GM23338 (cell line): ENCODE measurements around the gene ZC4H2. TPM values are rescaled to one million over a fixed set of nuclear protein-coding genes. Genes with fewer than 3 reads are reported as not detected.

Source experiments
- ATAC-seq: fragments of 200-7000 bp; cut with Tn5 transposase; 3 replicates; pipeline ENCODE4 v1.9.1; 2020
- DNase-seq: peaks from one replicate; pipeline ENCODE4 v3.0.0-alpha.2; 2015; ENCODE audit warnings: low spot score
- H2AFZ ChIP-seq: fragments of 200-600 bp; sonication (generic); 2 replicates; pipeline ENCODE4 v1.8.0; 2016; ENCODE audit warnings: antibody characterized with exemption, mild to moderate bottlenecking, moderate library complexity
- H3F3A ChIP-seq: fragments of 200-600 bp; sonication (generic); replicated peaks from 2 replicates; pipeline ENCODE4 v1.8.0; 2017; ENCODE audit warnings: antibody characterized with exemption, mixed run types, low read depth
- H3K27ac ChIP-seq: fragments of 200-600 bp; sonication (generic); 2 replicates; pipeline ENCODE4 v1.6.1; 2016; ENCODE audit warnings: low read depth
- H3K27me3 ChIP-seq: fragments of 200-600 bp; sonication (generic); 2 replicates; pipeline ENCODE4 v1.8.0; 2016; ENCODE audit warnings: mild to moderate bottlenecking, mixed run types, moderate library complexity; ENCODE audit not compliant: insufficient read depth
- H3K36me3 ChIP-seq: fragments of 200-600 bp; sonication (generic); 2 replicates; pipeline ENCODE4 v1.8.0; 2016; ENCODE audit warnings: mild to moderate bottlenecking; ENCODE audit not compliant: insufficient read depth
- H3K4me1 ChIP-seq: fragments of 200-600 bp; sonication (generic); 2 replicates; pipeline ENCODE4 v1.8.0; 2016; ENCODE audit warnings: mild to moderate bottlenecking, moderate library complexity; ENCODE audit not compliant: insufficient read depth
- H3K4me2 ChIP-seq: fragments of 200-600 bp; sonication (generic); 2 replicates; pipeline ENCODE4 v1.7.1; 2017; ENCODE audit warnings: mixed run types
- H3K4me3 ChIP-seq: fragments of 200-600 bp; sonication (generic); 2 replicates; pipeline ENCODE4 v1.6.1; 2016; ENCODE audit warnings: mixed run types
- H3K79me2 ChIP-seq: fragments of 200-600 bp; sonication (generic); replicated peaks from 2 replicates; pipeline ENCODE4 v1.8.0; 2017; ENCODE audit warnings: mild to moderate bottlenecking; ENCODE audit not compliant: insufficient read depth
- H3K9me2 ChIP-seq: fragments of 200-600 bp; sonication (generic); 2 replicates; pipeline ENCODE4 v1.8.0; 2017; ENCODE audit not compliant: insufficient read depth
- H4K20me1 ChIP-seq: fragments of 200-600 bp; sonication (generic); replicated peaks from 2 replicates; pipeline ENCODE4 v1.8.0; 2017; ENCODE audit warnings: mild to moderate bottlenecking; ENCODE audit not compliant: insufficient read depth
- H3K27ac Mint-ChIP-seq: 2 replicates; pipeline ENCODE4 v1.8.0; 2020; ENCODE audit warnings: inconsistent platforms, mild to moderate bottlenecking, moderate library complexity, mixed read lengths
- H3K27me3 Mint-ChIP-seq: 3 replicates; pipeline ENCODE4 v1.8.0; 2022; ENCODE audit warnings: low read depth, mild to moderate bottlenecking, moderate library complexity, mixed read lengths, inconsistent platforms; ENCODE audit not compliant: insufficient read depth, poor library complexity
- H3K36me3 Mint-ChIP-seq: 3 replicates; pipeline ENCODE4 v1.8.0; 2021; ENCODE audit warnings: low read depth, mild to moderate bottlenecking, inconsistent platforms, moderate library complexity, mixed read lengths
- H3K4me1 Mint-ChIP-seq: 3 replicates; pipeline ENCODE4 v1.8.0; 2020; ENCODE audit warnings: mild to moderate bottlenecking, inconsistent platforms, mixed read lengths
- H3K4me3 Mint-ChIP-seq: 3 replicates; pipeline ENCODE4 v1.8.0; 2021; ENCODE audit warnings: moderate library complexity, mild to moderate bottlenecking, inconsistent platforms, mixed read lengths
- H3K9me3 Mint-ChIP-seq: 3 replicates; pipeline ENCODE4 v1.8.0; 2020; ENCODE audit warnings: moderate library complexity, mild to moderate bottlenecking, inconsistent platforms, mixed read lengths
- CREB1 ChIP-seq: fragments of 250-450 bp; sonication (Bioruptor Pico); IDR thresholded peaks from 2 replicates; pipeline ENCODE4 v1.5.0; 2020; ENCODE audit warnings: low read depth, mild to moderate bottlenecking, moderate library complexity
- EZH2 ChIP-seq: fragments of 200-600 bp; sonication (generic); IDR thresholded peaks from one replicate; pipeline ENCODE4 v1.8.0; 2017; ENCODE audit warnings: antibody characterized with exemption, mild to moderate bottlenecking, low read depth; ENCODE audit not compliant: unreplicated experiment
- EZH2phosphoT487 ChIP-seq: fragments of 200-600 bp; sonication (generic); IDR thresholded peaks from one replicate; pipeline ENCODE4 v1.8.1; 2018; ENCODE audit warnings: antibody characterized with exemption; ENCODE audit not compliant: unreplicated experiment
- JUNB ChIP-seq: IDR thresholded peaks from one replicate; pipeline ENCODE4 v1.6.1; 2016; ENCODE audit warnings: antibody characterized with exemption; ENCODE audit not compliant: unreplicated experiment
- NANOG ChIP-seq: IDR thresholded peaks from 2 replicates; pipeline ENCODE4 v1.6.1; 2016; ENCODE audit warnings: antibody characterized with exemption, borderline replicate concordance
- POLR2AphosphoS5 ChIP-seq: IDR thresholded peaks from 2 replicates; pipeline ENCODE4 v1.6.1; 2016; ENCODE audit warnings: antibody characterized with exemption, low read depth
- STAT1 ChIP-seq: IDR thresholded peaks from one replicate; pipeline ENCODE4 v1.6.1; 2016; ENCODE audit warnings: antibody characterized with exemption; ENCODE audit not compliant: unreplicated experiment
- ZNF114 ChIP-seq: fragments of 250-450 bp; sonication (Bioruptor Pico); IDR thresholded peaks from 2 replicates; pipeline ENCODE4 v1.5.0; 2020; ENCODE audit warnings: mild to moderate bottlenecking, moderate library complexity
- ZNF331 ChIP-seq: fragments of 250-450 bp; sonication (Bioruptor Pico); IDR thresholded peaks from 2 replicates; pipeline ENCODE4 v1.5.0; 2020; ENCODE audit warnings: low read depth, mild to moderate bottlenecking, moderate library complexity
- polyA plus RNA-seq: library from polyadenylated mRNA; unstranded; fragments of >200 nt; fragmentation: Nextera tagmentation; extraction: Ambion mirVana; gene quantifications from 2 replicates; pipeline ENCODE4 v1.2.1, GENCODE V29; 2016
- total RNA-seq: library from RNA; depleted of rRNA; stranded (reverse); fragments of >200 nt; shearing (Covaris generic); gene quantifications from 2 replicates; pipeline ENCODE4 v1.2.3, GENCODE V29; 2014
- TF ChIP-seq, protein P1 (sequence below): IDR thresholded peaks from one replicate; pipeline ENCODE4 v1.6.1; 2018; ENCODE audit warnings: antibody characterized with exemption; ENCODE audit not compliant: unreplicated experiment
- TF ChIP-seq, protein P2 (sequence below): fragments of 250-450 bp; sonication (Bioruptor Pico); IDR thresholded peaks from 2 replicates; pipeline ENCODE4 v1.5.0; 2020; ENCODE audit warnings: mild to moderate bottlenecking, moderate library complexity
- TF ChIP-seq, protein P3 (sequence below), 2 experiments: fragments of 200-600 bp in 1 of 2; sonication (generic) in 1 of 2; conservative IDR thresholded peaks; 2 replicates each; pipeline versions ENCODE4 v1.5.1 to v1.6.1; 2016 to 2017; ENCODE audit warnings: antibody characterized with exemption in 2 of 2, low read depth in 2 of 2, mild to moderate bottlenecking in 2 of 2, moderate library complexity in 1 of 2
- TF ChIP-seq, protein P4 (sequence below): IDR thresholded peaks from 2 replicates; pipeline ENCODE4 v1.6.1; 2016; ENCODE audit warnings: antibody characterized with exemption

The ZC4H2 gene
- total and polyA plus RNA-seq, 2 experiments from 2014 or later: 17.4 to 28.3 TPM

DNA sequence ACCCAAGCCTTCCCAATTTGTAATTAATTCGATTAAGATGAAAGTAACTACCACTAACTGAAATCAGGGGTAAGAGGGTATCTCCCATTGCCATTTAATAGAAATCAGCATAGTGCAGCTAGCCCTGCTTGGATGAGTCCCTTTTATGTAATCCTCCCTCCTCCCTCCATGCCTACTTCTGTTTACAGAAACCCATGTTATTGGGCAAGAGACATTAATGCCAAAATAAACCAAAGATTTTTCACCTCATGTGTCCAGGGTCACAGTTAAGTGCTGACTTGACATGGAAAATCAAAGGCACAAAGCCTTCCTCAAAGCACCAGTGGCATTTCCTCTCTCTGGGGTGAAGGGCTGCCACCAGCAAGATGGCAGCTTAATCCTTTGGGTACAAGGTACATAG lies 50.8 kb downstream of the ZC4H2 start:
- H3K4me1 Mint-ChIP-seq: no peaks in the 10 kb centered on the region
- no peak overlapping the region for H2AFZ ChIP-seq
- H3F3A ChIP-seq: no peaks in the 10 kb centered on the region
- ATAC-seq: no peak
- no peaks in the 10 kb centered on the region for H3K79me2 ChIP-seq
- DNase-seq: no peak
- no peaks in the 10 kb centered on the region for H3K27me3 Mint-ChIP-seq
- H3K4me3 Mint-ChIP-seq: no peak overlapping the region
- H3K27me3 ChIP-seq: no peaks in the 10 kb centered on the region
- no peak overlapping the region for H3K27ac ChIP-seq
- H3K9me2 ChIP-seq: no peaks in the 10 kb centered on the region
- TF ChIP-seq NANOG (no peak), CREB1 (CRISPR knock-in tag) (no peak), JUNB (no peak), STAT1 (no peak), ZNF331 (CRISPR knock-in tag) (no peak), POLR2AphosphoS5 (no peak), EZH2 (no peak), EZH2phosphoT487 (no peak), ZNF114 (CRISPR knock-in tag) (no peak)
- TF ChIP-seq, protein P1, sequence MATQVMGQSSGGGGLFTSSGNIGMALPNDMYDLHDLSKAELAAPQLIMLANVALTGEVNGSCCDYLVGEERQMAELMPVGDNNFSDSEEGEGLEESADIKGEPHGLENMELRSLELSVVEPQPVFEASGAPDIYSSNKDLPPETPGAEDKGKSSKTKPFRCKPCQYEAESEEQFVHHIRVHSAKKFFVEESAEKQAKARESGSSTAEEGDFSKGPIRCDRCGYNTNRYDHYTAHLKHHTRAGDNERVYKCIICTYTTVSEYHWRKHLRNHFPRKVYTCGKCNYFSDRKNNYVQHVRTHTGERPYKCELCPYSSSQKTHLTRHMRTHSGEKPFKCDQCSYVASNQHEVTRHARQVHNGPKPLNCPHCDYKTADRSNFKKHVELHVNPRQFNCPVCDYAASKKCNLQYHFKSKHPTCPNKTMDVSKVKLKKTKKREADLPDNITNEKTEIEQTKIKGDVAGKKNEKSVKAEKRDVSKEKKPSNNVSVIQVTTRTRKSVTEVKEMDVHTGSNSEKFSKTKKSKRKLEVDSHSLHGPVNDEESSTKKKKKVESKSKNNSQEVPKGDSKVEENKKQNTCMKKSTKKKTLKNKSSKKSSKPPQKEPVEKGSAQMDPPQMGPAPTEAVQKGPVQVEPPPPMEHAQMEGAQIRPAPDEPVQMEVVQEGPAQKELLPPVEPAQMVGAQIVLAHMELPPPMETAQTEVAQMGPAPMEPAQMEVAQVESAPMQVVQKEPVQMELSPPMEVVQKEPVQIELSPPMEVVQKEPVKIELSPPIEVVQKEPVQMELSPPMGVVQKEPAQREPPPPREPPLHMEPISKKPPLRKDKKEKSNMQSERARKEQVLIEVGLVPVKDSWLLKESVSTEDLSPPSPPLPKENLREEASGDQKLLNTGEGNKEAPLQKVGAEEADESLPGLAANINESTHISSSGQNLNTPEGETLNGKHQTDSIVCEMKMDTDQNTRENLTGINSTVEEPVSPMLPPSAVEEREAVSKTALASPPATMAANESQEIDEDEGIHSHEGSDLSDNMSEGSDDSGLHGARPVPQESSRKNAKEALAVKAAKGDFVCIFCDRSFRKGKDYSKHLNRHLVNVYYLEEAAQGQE: no peak
- TF ChIP-seq, protein P2, sequence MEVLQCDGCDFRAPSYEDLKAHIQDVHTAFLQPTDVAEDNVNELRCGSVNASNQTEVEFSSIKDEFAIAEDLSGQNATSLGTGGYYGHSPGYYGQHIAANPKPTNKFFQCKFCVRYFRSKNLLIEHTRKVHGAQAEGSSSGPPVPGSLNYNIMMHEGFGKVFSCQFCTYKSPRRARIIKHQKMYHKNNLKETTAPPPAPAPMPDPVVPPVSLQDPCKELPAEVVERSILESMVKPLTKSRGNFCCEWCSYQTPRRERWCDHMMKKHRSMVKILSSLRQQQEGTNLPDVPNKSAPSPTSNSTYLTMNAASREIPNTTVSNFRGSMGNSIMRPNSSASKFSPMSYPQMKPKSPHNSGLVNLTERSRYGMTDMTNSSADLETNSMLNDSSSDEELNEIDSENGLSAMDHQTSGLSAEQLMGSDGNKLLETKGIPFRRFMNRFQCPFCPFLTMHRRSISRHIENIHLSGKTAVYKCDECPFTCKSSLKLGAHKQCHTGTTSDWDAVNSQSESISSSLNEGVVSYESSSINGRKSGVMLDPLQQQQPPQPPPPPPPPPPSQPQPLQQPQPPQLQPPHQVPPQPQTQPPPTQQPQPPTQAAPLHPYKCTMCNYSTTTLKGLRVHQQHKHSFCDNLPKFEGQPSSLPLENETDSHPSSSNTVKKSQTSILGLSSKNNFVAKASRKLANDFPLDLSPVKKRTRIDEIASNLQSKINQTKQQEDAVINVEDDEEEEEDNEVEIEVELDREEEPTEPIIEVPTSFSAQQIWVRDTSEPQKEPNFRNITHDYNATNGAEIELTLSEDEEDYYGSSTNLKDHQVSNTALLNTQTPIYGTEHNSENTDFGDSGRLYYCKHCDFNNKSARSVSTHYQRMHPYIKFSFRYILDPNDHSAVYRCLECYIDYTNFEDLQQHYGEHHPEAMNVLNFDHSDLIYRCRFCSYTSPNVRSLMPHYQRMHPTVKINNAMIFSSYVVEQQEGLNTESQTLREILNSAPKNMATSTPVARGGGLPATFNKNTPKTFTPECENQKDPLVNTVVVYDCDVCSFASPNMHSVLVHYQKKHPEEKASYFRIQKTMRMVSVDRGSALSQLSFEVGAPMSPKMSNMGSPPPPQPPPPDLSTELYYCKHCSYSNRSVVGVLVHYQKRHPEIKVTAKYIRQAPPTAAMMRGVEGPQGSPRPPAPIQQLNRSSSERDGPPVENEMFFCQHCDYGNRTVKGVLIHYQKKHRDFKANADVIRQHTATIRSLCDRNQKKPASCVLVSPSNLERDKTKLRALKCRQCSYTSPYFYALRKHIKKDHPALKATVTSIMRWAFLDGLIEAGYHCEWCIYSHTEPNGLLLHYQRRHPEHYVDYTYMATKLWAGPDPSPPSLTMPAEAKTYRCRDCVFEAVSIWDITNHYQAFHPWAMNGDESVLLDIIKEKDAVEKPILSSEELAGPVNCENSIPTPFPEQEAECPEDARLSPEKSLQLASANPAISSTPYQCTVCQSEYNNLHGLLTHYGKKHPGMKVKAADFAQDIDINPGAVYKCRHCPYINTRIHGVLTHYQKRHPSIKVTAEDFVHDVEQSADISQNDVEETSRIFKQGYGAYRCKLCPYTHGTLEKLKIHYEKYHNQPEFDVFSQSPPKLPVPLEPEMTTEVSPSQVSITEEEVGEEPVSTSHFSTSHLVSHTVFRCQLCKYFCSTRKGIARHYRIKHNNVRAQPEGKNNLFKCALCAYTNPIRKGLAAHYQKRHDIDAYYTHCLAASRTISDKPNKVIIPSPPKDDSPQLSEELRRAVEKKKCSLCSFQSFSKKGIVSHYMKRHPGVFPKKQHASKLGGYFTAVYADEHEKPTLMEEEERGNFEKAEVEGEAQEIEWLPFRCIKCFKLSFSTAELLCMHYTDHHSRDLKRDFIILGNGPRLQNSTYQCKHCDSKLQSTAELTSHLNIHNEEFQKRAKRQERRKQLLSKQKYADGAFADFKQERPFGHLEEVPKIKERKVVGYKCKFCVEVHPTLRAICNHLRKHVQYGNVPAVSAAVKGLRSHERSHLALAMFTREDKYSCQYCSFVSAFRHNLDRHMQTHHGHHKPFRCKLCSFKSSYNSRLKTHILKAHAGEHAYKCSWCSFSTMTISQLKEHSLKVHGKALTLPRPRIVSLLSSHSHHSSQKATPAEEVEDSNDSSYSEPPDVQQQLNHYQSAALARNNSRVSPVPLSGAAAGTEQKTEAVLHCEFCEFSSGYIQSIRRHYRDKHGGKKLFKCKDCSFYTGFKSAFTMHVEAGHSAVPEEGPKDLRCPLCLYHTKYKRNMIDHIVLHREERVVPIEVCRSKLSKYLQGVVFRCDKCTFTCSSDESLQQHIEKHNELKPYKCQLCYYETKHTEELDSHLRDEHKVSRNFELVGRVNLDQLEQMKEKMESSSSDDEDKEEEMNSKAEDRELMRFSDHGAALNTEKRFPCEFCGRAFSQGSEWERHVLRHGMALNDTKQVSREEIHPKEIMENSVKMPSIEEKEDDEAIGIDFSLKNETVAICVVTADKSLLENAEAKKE: no peak
- TF ChIP-seq, protein P3, sequence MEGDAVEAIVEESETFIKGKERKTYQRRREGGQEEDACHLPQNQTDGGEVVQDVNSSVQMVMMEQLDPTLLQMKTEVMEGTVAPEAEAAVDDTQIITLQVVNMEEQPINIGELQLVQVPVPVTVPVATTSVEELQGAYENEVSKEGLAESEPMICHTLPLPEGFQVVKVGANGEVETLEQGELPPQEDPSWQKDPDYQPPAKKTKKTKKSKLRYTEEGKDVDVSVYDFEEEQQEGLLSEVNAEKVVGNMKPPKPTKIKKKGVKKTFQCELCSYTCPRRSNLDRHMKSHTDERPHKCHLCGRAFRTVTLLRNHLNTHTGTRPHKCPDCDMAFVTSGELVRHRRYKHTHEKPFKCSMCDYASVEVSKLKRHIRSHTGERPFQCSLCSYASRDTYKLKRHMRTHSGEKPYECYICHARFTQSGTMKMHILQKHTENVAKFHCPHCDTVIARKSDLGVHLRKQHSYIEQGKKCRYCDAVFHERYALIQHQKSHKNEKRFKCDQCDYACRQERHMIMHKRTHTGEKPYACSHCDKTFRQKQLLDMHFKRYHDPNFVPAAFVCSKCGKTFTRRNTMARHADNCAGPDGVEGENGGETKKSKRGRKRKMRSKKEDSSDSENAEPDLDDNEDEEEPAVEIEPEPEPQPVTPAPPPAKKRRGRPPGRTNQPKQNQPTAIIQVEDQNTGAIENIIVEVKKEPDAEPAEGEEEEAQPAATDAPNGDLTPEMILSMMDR (conservative IDR thresholded peaks at IDR 0.05; ENCODE audit: low read depth in 2 of 2): no peak
- TF ChIP-seq, protein P4, sequence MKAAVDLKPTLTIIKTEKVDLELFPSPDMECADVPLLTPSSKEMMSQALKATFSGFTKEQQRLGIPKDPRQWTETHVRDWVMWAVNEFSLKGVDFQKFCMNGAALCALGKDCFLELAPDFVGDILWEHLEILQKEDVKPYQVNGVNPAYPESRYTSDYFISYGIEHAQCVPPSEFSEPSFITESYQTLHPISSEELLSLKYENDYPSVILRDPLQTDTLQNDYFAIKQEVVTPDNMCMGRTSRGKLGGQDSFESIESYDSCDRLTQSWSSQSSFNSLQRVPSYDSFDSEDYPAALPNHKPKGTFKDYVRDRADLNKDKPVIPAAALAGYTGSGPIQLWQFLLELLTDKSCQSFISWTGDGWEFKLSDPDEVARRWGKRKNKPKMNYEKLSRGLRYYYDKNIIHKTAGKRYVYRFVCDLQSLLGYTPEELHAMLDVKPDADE: no peak
- no peaks in the 10 kb centered on the region for H4K20me1 ChIP-seq
- no peak overlapping the region for H3K4me2 ChIP-seq
- H3K36me3 Mint-ChIP-seq: peaks cover 16% of the 10 kb centered on the region
- H3K27ac Mint-ChIP-seq: no peak overlapping the region
- peaks cover 29% of the 10 kb centered on the region for H3K9me3 Mint-ChIP-seq
- H3K4me3 ChIP-seq: no peak overlapping the region
- H3K4me1 ChIP-seq: no peaks in the 10 kb centered on the region
- no peaks in the 10 kb centered on the region; the same call in 1 of the 2 replicates for H3K36me3 ChIP-seq
